HEK293 (cell line): Measurements from ENCODE around the gene IFNAR1.

Source experiments
- CTCF ChIA-PET: fragments of 350-600 bp; formaldehyde crosslinking; extraction: SDS; loops from one replicate; lab custom pipeline; 2021; ENCODE audit warnings: antibody characterized with exemption; lab: Yijun Ruan, JAX
- POLR2A ChIA-PET: fragments of 300-600 bp; formaldehyde crosslinking; extraction: SDS; loops from one replicate; lab custom pipeline; 2020; ENCODE audit warnings: antibody characterized with exemption, inconsistent platforms; lab: Yijun Ruan, JAX
- H3K27ac ChIP-seq: fragments of 200-500 bp; sonication (Bioruptor generic); 2 replicates; pipeline ENCODE4 v1.5.1; 2014; ENCODE audit warnings: low read depth, low read length, control low read depth, inconsistent platforms; ENCODE audit errors: extremely low read depth
- H3K36me3 ChIP-seq, 2 experiments: fragments of 200-500 bp in 1 of 2; sonication (Bioruptor generic) in 1 of 2; 1 replicate in 1 of 2; 2 replicates in 1 of 2; pipeline ENCODE4 v1.5.1; 2014 to 2017; ENCODE audit warnings: inconsistent platforms in 2 of 2, low read length in 2 of 2; ENCODE audit not compliant: control insufficient read depth in 2 of 2, insufficient read depth in 1 of 2
- H3K4me1 ChIP-seq: fragments of 200-500 bp; sonication (Bioruptor generic); 2 replicates; pipeline ENCODE4 v1.5.1; 2014; ENCODE audit warnings: mild to moderate bottlenecking, low read length, inconsistent platforms; ENCODE audit not compliant: control insufficient read depth, insufficient read depth
- H3K4me3 ChIP-seq: 2 replicates; pipeline ENCODE4 v1.5.1; 2011; ENCODE audit warnings: low read depth, mild to moderate bottlenecking, control low read depth, low read length, moderate library complexity
- H3K9me3 ChIP-seq: fragments of 200-500 bp; sonication (Bioruptor generic); 2 replicates; pipeline ENCODE4 v1.5.1; 2014; ENCODE audit warnings: low read depth, low read length, inconsistent platforms; ENCODE audit not compliant: control insufficient read depth, insufficient read depth
- BCL11B ChIP-seq: fragments of 450-650 bp; formaldehyde crosslinking; IDR thresholded peaks from 2 replicates; pipeline ENCODE4 v1.5.1; 2016; ENCODE audit warnings: low read depth, missing biosample characterization, missing genetic modification characterization
- GLI4 ChIP-seq: fragments of 450-650 bp; formaldehyde crosslinking; IDR thresholded peaks from 2 replicates; pipeline ENCODE4 v1.5.1; 2016; ENCODE audit warnings: missing biosample characterization, missing genetic modification characterization
- HOXD13 ChIP-seq: sonication (generic); formaldehyde crosslinking; IDR thresholded peaks from 2 replicates; pipeline ENCODE4 v1.8.0; 2022; ENCODE audit warnings: missing genetic modification reagents, borderline replicate concordance
- OVOL3 ChIP-seq: fragments of 450-650 bp; formaldehyde crosslinking; IDR thresholded peaks from 2 replicates; pipeline ENCODE4 v1.5.1; 2016; ENCODE audit warnings: missing biosample characterization, missing genetic modification characterization
- SCRT1 ChIP-seq: fragments of 450-650 bp; formaldehyde crosslinking; IDR thresholded peaks from 2 replicates; pipeline ENCODE4 v1.5.1; 2016; ENCODE audit warnings: missing biosample characterization, missing genetic modification characterization, borderline replicate concordance
- YY2 ChIP-seq: fragments of 450-650 bp; formaldehyde crosslinking; IDR thresholded peaks from 2 replicates; pipeline ENCODE4 v1.5.1; 2016; ENCODE audit warnings: missing biosample characterization, missing genetic modification characterization
- ZBTB1 ChIP-seq: fragments of 450-650 bp; formaldehyde crosslinking; IDR thresholded peaks from 2 replicates; pipeline ENCODE4 v1.5.1; 2016; ENCODE audit warnings: missing biosample characterization, missing genetic modification characterization
- ZIC2 ChIP-seq: fragments of 450-650 bp; formaldehyde crosslinking; IDR thresholded peaks from 2 replicates; pipeline ENCODE4 v1.5.1; 2016; ENCODE audit warnings: missing biosample characterization, missing genetic modification characterization
- ZNF114 ChIP-seq: fragments of 450-650 bp; formaldehyde crosslinking; IDR thresholded peaks from 2 replicates; pipeline ENCODE4 v1.5.0; 2017; ENCODE audit warnings: missing biosample characterization, missing genetic modification characterization
- ZNF274 ChIP-seq, 2 experiments: fragments of 200-500 bp in 1 of 2; fragments of 450-650 bp in 1 of 2; sonication (Bioruptor generic) in 1 of 2; formaldehyde crosslinking in 1 of 2; IDR thresholded peaks; 2 replicates each; pipeline versions ENCODE4 v1.5.1 to v1.6.1; 2014 to 2016; ENCODE audit warnings: borderline replicate concordance in 1 of 2, inconsistent platforms in 1 of 2, low read length in 1 of 2, missing biosample characterization in 1 of 2, missing genetic modification characterization in 1 of 2
- ZNF302 ChIP-seq: fragments of 450-650 bp; formaldehyde crosslinking; IDR thresholded peaks from 2 replicates; pipeline ENCODE4 v1.5.1; 2016; ENCODE audit warnings: missing biosample characterization, missing genetic modification characterization, low read depth
- ZNF433 ChIP-seq: fragments of 450-650 bp; formaldehyde crosslinking; IDR thresholded peaks from 2 replicates; pipeline ENCODE4 v1.5.1; 2016; ENCODE audit warnings: missing biosample characterization, missing genetic modification characterization, low read depth
- ZNF624 ChIP-seq: fragments of 450-650 bp; formaldehyde crosslinking; IDR thresholded peaks from 2 replicates; pipeline ENCODE4 v1.5.1; 2017; ENCODE audit warnings: missing biosample characterization, missing genetic modification characterization
- TF ChIP-seq, protein P1 (sequence below): fragments of 450-650 bp; formaldehyde crosslinking; IDR thresholded peaks from 2 replicates; pipeline ENCODE4 v1.5.1; 2016; ENCODE audit warnings: missing biosample characterization, missing genetic modification characterization
- TF ChIP-seq, protein P2 (sequence below): fragments of 450-650 bp; formaldehyde crosslinking; IDR thresholded peaks from 2 replicates; pipeline ENCODE4 v1.5.1; 2016; ENCODE audit warnings: missing biosample characterization, missing genetic modification characterization
- TF ChIP-seq, protein P3 (sequence below): fragments of 450-650 bp; formaldehyde crosslinking; IDR thresholded peaks from 2 replicates; pipeline ENCODE4 v1.5.1; 2016; ENCODE audit warnings: missing biosample characterization, missing genetic modification characterization
- TF ChIP-seq, protein P4 (sequence below): fragments of 450-650 bp; formaldehyde crosslinking; IDR thresholded peaks from 2 replicates; pipeline ENCODE4 v1.5.1; 2016; ENCODE audit warnings: missing biosample characterization, missing genetic modification characterization
- TF ChIP-seq, protein P5 (sequence below): fragments of 450-650 bp; formaldehyde crosslinking; IDR thresholded peaks from 2 replicates; pipeline ENCODE4 v1.5.1; 2016; ENCODE audit warnings: missing biosample characterization, missing genetic modification characterization
- TF ChIP-seq, protein P6 (sequence below): fragments of 450-650 bp; formaldehyde crosslinking; IDR thresholded peaks from 2 replicates; pipeline ENCODE4 v1.5.1; 2017; ENCODE audit warnings: missing biosample characterization, missing genetic modification characterization

Gene IFNAR1

DNA sequence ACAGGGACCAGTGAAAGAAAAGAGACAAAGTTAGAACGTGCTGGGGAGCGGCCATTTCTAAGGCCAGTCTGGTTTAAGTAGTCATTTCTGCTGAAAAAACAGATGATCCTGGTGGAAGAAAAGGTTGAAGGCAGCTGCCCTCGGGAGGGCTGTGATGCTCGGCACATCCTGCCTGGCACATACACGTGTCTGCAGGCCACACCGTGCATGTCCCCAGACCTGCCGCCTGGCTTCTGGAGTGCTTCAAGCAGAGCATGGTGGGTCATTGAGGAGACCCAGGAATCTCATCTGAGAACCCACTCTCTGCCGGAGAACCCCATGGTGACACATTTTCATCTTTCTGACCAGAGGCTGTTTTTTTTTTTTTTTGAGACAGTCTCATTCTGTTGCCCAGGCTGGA lies 32.4 kb downstream of the IFNAR1 start (continued):
- TF ChIP-seq, protein P1, sequence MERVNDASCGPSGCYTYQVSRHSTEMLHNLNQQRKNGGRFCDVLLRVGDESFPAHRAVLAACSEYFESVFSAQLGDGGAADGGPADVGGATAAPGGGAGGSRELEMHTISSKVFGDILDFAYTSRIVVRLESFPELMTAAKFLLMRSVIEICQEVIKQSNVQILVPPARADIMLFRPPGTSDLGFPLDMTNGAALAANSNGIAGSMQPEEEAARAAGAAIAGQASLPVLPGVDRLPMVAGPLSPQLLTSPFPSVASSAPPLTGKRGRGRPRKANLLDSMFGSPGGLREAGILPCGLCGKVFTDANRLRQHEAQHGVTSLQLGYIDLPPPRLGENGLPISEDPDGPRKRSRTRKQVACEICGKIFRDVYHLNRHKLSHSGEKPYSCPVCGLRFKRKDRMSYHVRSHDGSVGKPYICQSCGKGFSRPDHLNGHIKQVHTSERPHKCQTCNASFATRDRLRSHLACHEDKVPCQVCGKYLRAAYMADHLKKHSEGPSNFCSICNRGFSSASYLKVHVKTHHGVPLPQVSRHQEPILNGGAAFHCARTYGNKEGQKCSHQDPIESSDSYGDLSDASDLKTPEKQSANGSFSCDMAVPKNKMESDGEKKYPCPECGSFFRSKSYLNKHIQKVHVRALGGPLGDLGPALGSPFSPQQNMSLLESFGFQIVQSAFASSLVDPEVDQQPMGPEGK (tag by site-specific recombination), result no peak

DNA sequence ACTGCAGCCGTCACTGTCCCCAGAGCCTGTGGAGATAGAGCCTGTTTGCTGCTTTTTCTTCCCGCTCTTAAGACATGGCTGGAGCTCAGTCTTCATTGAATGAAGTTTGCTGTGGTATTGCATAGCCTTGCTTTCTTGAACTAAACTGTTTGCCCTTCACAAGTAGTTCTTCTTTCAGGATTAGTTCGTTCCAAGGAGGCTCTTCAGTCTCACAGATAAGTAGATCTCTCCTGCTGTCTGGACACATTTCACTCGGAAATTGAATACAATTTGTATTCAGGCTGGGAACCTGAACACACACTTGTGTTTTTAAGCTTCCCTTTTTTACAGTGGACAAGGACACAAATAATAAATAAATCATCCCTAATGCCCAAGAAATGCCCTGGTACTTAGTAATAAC lies 34.7 kb downstream of the IFNAR1 start:
- POLR2A ChIA-PET, result interaction anchor here (1.9 kb wide), 1 partner anchor 34 kb away, joined by 4 read pairs; the partner anchor contains the start of gene IFNAR1

More for the DNA sequence above, 34.7 kb downstream of the IFNAR1 start:
- Histone ChIP-seq H3K27ac (peak overlapping the region; percentile 11; the same call in 1 of the 2 replicates), H3K9me3 (no peaks in the 10 kb centered on the region), H3K4me1 (no peaks in the 10 kb centered on the region), H3K36me3 (peaks cover 19 to 21% of the 10 kb centered on the region in 2 experiments), H3K4me3 (no peak overlapping the region)
- CTCF ChIA-PET, result interaction anchor here (0.6 to 5.9 kb wide), 10 partner anchors 11 to 160 kb away, joined by 3 to 107 read pairs (median 4); no protein-coding TSS in a partner anchor
- TF ChIP-seq, protein P2, sequence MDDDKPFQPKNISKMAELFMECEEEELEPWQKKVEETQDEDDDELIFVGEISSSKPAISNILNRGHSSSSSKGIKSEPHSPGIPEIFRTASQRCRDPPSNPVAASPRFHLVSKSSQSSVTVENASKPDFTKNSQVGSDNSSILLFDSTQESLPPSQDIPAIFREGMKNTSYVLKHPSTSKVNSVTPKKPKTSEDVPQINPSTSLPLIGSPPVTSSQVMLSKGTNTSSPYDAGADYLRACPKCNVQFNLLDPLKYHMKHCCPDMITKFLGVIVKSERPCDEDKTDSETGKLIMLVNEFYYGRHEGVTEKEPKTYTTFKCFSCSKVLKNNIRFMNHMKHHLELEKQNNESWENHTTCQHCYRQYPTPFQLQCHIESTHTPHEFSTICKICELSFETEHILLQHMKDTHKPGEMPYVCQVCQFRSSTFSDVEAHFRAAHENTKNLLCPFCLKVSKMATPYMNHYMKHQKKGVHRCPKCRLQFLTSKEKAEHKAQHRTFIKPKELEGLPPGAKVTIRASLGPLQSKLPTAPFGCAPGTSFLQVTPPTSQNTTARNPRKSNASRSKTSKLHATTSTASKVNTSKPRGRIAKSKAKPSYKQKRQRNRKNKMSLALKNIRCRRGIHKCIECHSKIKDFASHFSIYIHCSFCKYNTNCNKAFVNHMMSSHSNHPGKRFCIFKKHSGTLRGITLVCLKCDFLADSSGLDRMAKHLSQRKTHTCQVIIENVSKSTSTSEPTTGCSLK (tag by site-specific recombination), result no peak
- TF ChIP-seq, protein P3, sequence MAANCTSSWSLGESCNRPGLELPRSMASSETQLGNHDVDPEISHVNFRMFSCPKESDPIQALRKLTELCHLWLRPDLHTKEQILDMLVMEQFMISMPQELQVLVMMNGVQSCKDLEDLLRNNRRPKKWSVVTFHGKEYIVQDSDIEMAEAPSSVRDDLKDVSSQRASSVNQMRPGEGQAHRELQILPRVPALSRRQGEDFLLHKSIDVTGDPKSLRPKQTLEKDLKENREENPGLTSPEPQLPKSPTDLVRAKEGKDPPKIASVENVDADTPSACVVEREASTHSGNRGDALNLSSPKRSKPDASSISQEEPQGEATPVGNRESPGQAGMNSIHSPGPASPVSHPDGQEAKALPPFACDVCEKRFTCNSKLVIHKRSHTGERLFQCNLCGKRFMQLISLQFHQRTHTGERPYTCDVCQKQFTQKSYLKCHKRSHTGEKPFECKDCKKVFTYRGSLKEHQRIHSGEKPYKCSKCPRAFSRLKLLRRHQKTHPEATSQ (tag by site-specific recombination), result no peak
- no peak for TF ChIP-seq BCL11B (tag by site-specific recombination)
- TF ChIP-seq, protein P4, sequence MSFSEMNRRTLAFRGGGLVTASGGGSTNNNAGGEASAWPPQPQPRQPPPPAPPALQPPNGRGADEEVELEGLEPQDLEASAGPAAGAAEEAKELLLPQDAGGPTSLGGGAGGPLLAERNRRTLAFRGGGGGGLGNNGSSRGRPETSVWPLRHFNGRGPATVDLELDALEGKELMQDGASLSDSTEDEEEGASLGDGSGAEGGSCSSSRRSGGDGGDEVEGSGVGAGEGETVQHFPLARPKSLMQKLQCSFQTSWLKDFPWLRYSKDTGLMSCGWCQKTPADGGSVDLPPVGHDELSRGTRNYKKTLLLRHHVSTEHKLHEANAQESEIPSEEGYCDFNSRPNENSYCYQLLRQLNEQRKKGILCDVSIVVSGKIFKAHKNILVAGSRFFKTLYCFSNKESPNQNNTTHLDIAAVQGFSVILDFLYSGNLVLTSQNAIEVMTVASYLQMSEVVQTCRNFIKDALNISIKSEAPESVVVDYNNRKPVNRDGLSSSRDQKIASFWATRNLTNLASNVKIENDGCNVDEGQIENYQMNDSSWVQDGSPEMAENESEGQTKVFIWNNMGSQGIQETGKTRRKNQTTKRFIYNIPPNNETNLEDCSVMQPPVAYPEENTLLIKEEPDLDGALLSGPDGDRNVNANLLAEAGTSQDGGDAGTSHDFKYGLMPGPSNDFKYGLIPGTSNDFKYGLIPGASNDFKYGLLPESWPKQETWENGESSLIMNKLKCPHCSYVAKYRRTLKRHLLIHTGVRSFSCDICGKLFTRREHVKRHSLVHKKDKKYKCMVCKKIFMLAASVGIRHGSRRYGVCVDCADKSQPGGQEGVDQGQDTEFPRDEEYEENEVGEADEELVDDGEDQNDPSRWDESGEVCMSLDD (tag by site-specific recombination), result no peak
- TF ChIP-seq ZIC2, result no peak
- TF ChIP-seq OVOL3, result no peak
- TF ChIP-seq, protein P5, sequence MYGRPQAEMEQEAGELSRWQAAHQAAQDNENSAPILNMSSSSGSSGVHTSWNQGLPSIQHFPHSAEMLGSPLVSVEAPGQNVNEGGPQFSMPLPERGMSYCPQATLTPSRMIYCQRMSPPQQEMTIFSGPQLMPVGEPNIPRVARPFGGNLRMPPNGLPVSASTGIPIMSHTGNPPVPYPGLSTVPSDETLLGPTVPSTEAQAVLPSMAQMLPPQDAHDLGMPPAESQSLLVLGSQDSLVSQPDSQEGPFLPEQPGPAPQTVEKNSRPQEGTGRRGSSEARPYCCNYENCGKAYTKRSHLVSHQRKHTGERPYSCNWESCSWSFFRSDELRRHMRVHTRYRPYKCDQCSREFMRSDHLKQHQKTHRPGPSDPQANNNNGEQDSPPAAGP (tag by site-specific recombination), result no peak
- no peak for TF ChIP-seq HOXD13
- TF ChIP-seq ZNF433, result no peak
- no peak for TF ChIP-seq ZNF114
- TF ChIP-seq ZNF624 (tag by site-specific recombination), result no peak
- no peak for TF ChIP-seq ZNF274 (IDR thresholded peaks at IDR 0.05; ENCODE audit: low read length)
- no peak for TF ChIP-seq ZNF274 (tag by site-specific recombination; IDR thresholded peaks at IDR 0.05; ENCODE audit: borderline replicate concordance)
- TF ChIP-seq ZBTB1 (tag by site-specific recombination), result no peak
- TF ChIP-seq, protein P6, sequence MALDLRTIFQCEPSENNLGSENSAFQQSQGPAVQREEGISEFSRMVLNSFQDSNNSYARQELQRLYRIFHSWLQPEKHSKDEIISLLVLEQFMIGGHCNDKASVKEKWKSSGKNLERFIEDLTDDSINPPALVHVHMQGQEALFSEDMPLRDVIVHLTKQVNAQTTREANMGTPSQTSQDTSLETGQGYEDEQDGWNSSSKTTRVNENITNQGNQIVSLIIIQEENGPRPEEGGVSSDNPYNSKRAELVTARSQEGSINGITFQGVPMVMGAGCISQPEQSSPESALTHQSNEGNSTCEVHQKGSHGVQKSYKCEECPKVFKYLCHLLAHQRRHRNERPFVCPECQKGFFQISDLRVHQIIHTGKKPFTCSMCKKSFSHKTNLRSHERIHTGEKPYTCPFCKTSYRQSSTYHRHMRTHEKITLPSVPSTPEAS (tag by site-specific recombination), result no peak
- TF ChIP-seq YY2, result no peak
- TF ChIP-seq SCRT1 (tag by site-specific recombination), result no peak
- TF ChIP-seq GLI4 (tag by site-specific recombination), result no peak
- TF ChIP-seq ZNF302 (tag by site-specific recombination), result no peak
